GM06990 (cell line): ENCODE data around the gene MYL5.

Source experiments
- DNase-seq: peaks from one replicate; pipeline ENCODE4 v3.0.0-alpha.2; 2011; ENCODE audit not compliant: insufficient read length; ENCODE audit errors: extremely low read depth
- H3K27me3 ChIP-seq: replicated peaks from 2 replicates; pipeline ENCODE4 v1.6.0; 2011; ENCODE audit warnings: low read length; ENCODE audit not compliant: control insufficient read depth, insufficient read depth
- H3K36me3 ChIP-seq: 2 replicates; pipeline ENCODE4 v1.5.1; 2011; ENCODE audit warnings: low read length; ENCODE audit not compliant: control insufficient read depth, insufficient read depth
- H3K4me3 ChIP-seq: replicated peaks from 2 replicates; pipeline ENCODE4 v1.5.1; 2011; ENCODE audit warnings: low read depth, mild to moderate bottlenecking, control low read depth, low read length
- CTCF ChIP-seq: IDR thresholded peaks from 2 replicates; pipeline ENCODE4 v1.5.1; 2011; ENCODE audit warnings: low read length, control low read depth, mild to moderate bottlenecking, inconsistent platforms; ENCODE audit not compliant: insufficient read depth, poor library complexity, severe bottlenecking

MYL5 gene

DNA sequence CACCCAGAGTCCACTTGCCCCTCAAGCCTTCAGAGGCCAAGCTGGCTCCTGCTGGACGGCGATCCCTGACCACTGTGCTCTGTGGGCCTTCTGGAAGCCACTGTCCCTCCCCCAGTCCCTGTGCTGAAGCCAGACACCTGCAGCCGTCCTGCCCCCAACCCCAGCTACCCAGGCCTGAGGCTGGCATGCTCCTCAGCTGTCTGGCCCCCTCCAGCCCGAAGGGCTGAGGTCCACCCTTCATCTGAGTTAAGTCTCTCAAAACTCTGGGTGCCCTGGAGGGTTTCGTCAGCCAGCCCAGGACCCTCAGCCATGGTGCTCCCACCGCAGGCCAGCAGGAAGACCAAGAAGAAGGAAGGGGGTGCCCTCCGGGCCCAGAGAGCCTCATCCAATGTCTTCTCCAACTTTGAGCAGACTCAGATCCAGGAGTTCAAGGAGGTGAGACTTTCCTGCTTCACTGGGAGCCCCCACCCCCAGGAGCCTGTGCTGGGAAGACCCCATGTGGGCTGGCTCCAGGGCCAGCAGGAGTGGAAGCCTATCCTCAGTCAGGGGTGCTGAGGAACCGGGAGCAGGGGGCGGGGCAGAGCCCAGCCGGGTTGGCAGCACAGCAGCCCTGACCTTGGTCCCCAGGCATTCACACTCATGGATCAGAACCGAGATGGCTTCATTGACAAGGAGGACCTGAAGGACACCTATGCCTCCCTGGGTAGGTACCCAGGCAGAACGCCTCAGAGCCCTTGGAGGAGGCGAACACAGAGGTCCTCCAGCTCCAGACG is 4.2 kb downstream of the MYL5 start:
- no peak for TF ChIP-seq CTCF
- Histone ChIP-seq H3K27me3 (no peaks in the 10 kb centered on the region), H3K36me3 (no peaks in the 10 kb centered on the region), H3K4me3 (no peak overlapping the region)
- DNase-seq, result no peak

GRCh38 chr4:679104-679481 is 4.8 kb downstream of the MYL5 start:
- no peak overlapping the region for H3K4me3 ChIP-seq
- H3K27me3 ChIP-seq, result no peaks in the 10 kb centered on the region
- H3K36me3 ChIP-seq, result no peaks in the 10 kb centered on the region
- DNase-seq, result no peak
- no peak for TF ChIP-seq CTCF

DNA sequence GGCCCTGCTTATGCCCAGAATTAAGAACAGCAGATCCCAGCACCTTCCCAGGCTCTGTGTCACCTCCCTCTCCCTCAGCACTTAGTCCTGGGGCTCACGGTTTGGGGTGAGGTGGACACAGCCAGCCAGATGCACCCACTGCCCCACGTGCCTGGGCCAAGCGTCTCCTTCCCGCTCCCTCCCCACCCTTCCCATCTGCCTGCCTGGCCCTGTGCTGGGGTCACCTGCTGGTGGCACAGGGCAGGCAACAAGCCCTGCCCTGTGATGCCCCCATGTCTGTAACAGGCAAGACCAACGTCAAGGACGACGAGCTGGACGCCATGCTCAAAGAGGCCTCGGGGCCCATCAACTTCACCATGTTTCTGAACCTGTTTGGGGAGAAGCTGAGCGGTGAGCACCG is 5.3 kb downstream of the MYL5 start:
- Histone ChIP-seq H3K27me3 (no peaks in the 10 kb centered on the region), H3K36me3 (no peaks in the 10 kb centered on the region), H3K4me3 (no peak overlapping the region)
- no peak for TF ChIP-seq CTCF
- no peak for DNase-seq

GRCh38 chr4:680091-680490 is 5.7 kb downstream of the MYL5 start:
- TF ChIP-seq CTCF, result no peak
- H3K27me3 ChIP-seq, result no peaks in the 10 kb centered on the region
- H3K4me3 ChIP-seq, result no peak overlapping the region
- no peak for DNase-seq
- H3K36me3 ChIP-seq, result no peaks in the 10 kb centered on the region

GRCh38 chr4:680551-680927 is 6.2 kb downstream of the MYL5 start:
- no peak for TF ChIP-seq CTCF
- Histone ChIP-seq H3K27me3 (no peaks in the 10 kb centered on the region), H3K36me3 (no peaks in the 10 kb centered on the region), H3K4me3 (peak overlapping the region; percentile 64)
- DNase-seq, result no peak

GRCh38 chr4:680928-681645 is 6.7 kb downstream of the MYL5 start:
- peak overlapping the region; percentile 64 for H3K4me3 ChIP-seq

More at GRCh38 chr4:680928-681645, 6.7 kb downstream of the MYL5 start:
- Histone ChIP-seq H3K36me3 (no peaks in the 10 kb centered on the region), H3K27me3 (no peaks in the 10 kb centered on the region)
- TF ChIP-seq CTCF, result no peak
- peak; percentile 76 for DNase-seq
